Measurements from ENCODE around the gene TMEFF1.

DNA sequence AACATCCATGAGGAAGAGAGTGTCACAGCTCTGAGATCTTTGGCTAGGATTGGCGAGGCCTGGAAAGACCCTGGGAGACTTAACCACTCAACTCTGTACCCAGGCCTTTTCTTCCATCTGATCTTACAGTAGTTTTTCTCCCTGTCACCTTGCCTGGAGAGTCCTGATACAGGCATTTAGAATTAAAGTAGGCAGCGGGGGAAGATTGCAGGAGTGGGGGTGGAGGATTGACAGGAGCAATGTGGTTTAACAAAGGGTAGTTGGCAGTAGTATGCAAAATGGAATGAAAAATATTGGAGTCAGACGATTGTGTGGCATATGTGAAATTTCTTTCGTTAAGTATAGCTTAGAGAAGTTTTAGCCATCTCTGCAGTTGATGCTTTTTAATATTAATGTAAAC lies 16.9 kb downstream of the TMEFF1 start:
- TF ChIP-seq POLR2AphosphoS5 (IDR thresholded peaks at IDR 0.05) (no peak), POLR2A (IDR thresholded peaks at IDR 0.05) (no peak)
- TF ChIP-seq, protein P1, sequence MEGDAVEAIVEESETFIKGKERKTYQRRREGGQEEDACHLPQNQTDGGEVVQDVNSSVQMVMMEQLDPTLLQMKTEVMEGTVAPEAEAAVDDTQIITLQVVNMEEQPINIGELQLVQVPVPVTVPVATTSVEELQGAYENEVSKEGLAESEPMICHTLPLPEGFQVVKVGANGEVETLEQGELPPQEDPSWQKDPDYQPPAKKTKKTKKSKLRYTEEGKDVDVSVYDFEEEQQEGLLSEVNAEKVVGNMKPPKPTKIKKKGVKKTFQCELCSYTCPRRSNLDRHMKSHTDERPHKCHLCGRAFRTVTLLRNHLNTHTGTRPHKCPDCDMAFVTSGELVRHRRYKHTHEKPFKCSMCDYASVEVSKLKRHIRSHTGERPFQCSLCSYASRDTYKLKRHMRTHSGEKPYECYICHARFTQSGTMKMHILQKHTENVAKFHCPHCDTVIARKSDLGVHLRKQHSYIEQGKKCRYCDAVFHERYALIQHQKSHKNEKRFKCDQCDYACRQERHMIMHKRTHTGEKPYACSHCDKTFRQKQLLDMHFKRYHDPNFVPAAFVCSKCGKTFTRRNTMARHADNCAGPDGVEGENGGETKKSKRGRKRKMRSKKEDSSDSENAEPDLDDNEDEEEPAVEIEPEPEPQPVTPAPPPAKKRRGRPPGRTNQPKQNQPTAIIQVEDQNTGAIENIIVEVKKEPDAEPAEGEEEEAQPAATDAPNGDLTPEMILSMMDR (IDR thresholded peaks at IDR 0.05), result no peak

Measured in prostate gland (tissue), 2 donors.